Transverse colon (tissue), 4 donors: ENCODE results near the gene CCDC201.
"Not testable (repeated sequence)": the region's sequence is repeated elsewhere in the genome, so short reads cannot be mapped to it uniquely, and the experiment has no call there.

Experiments
- CTCF ChIP-seq, 5 experiments: fragments of 200-600 bp in 3 of 5; fragments of 450-650 bp in 2 of 5; sonication (generic) in 3 of 5; IDR thresholded peaks; 1 replicate in 2 of 5; 2 replicates in 3 of 5; pipeline ENCODE4 v1.5.1; 2016 to 2017; ENCODE audit warnings: antibody characterized with exemption in 5 of 5, inconsistent platforms in 3 of 5, mild to moderate bottlenecking in 2 of 5, moderate library complexity in 1 of 5
- EP300 ChIP-seq: sonication (generic); formaldehyde crosslinking; IDR thresholded peaks from one replicate; pipeline ENCODE4 v1.6.1; 2017; ENCODE audit warnings: antibody characterized with exemption, low read depth
- POLR2A ChIP-seq: fragments of 450-650 bp; IDR thresholded peaks from one replicate; pipeline ENCODE4 v1.6.1; 2016; ENCODE audit warnings: antibody characterized with exemption, mild to moderate bottlenecking, moderate library complexity
- POLR2AphosphoS5 ChIP-seq, 3 donors: sonication (generic); formaldehyde crosslinking; IDR thresholded peaks; one replicate each; pipeline ENCODE4 v1.6.1; 2016; ENCODE audit warnings: antibody characterized with exemption in 3 of 3

- not testable (repeated sequence) for TF ChIP-seq CTCF (IDR thresholded peaks at IDR 0.05); POLR2A; POLR2AphosphoS5 (IDR thresholded peaks at IDR 0.05); EP300
Observed at GRCh38 chr7:45841926-45842717, 30.8 kb downstream of the CCDC201 start.
